HTR-8/SVneo (cell line): ENCODE results near the gene SLC35A1.
A peak's percentile ranks its signal among the peaks of the same experiment; 100 is the strongest.

Experiments
- DNase-seq: peaks from one replicate; pipeline ENCODE4 v3.0.0; 2011; ENCODE audit warnings: low spot score, mixed read lengths; ENCODE audit not compliant: insufficient read length
- FAIRE-seq: peaks from 2 replicates; lab custom pipeline; 2011; peaks lifted over from hg19 to GRCh38; lab: Jason Lieb, UNC

The SLC35A1 gene

DNA sequence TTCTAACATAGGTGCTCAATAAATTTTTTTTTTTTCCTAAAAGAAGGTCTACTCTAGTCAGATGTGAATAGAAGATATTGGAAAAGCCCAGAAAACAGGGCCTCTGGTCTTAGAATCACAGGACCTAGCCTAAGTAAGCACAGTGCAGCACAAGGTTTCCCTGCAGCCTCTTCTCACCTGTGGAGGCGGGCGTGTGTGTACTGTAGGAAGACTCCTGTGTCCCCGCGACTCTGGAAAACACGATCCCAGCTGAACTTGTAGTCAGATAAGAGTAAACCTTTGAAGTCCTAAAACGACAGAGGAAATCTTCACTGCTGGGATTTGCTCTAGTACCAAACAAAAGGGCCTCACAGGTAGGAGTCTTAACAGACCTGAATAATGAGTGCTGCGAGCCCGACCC is 45.7 kb downstream of the SLC35A1 start:
- DNase-seq (no peak), FAIRE-seq (no peak)

DNA sequence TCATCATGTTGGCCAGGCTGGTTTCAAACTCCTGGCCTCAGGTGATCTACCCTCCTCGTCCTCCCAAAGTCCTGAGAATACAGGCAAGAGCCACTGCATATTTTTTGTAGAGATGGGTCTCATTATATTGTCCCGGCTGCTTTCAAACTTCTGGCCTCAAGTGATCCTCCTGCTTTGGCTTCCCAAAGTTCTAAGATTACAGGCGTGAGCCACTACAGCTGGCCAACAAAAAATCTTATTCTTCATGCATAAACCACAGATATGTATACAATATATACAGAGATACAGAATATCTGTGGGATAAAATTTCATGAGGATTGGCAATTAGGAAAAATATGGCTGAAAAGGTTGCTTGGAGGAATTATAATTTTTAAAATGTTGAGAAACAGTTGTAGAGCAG is 49.9 kb downstream of the SLC35A1 start:
- DNase-seq: no peak
- no peak for FAIRE-seq

DNA sequence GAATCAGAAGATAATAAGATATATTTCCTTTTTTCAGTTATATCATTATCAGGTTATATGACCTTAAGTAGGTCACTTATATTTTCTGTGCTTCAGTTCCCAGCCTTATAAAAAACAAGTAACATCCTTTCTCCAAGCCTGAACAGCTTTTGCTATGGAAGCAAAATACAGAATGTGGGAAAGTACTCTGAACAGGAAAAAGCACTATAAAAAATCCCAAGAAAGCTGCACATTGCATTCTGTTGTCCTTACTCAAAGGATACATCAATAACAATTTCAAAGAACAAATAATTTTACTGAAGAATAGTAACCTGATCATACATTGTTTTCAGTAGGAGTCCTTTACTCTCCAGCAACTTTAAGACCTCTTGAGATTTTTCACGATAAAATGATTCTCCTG is 56.4 kb downstream of the SLC35A1 start:
- FAIRE-seq: no peak
- DNase-seq: no peak

DNA sequence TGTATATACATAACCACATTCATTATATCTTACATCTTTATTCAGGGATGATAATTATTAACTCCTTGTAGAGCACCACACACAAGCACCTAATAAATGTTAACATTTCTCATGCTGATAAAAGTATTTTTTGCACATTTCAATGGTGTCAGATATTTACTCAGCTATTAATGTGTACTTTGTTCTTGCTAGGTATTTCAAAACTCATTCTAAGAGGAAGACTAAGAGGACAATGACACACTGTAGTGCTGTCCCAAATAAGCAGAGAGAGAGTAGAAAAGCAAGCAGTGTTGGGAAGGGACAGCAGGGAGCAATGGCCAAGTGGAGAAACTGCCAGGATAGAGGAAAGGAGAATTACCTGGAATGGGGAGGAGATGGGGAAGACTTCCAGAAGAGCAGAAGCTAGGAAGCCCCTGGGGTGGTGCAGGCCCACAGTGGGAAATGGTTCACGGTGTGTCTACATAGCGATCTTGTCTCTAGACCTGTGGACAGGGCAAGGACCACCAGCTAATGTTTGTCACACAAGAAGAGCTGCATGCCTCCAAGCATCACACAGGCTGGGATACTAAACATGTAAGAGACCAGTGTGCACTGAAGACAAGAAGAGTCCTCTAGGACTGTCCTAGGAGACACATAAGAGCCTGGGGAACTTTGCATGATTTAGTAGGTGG is 61.7 kb downstream of the SLC35A1 start:
- DNase-seq (no peak), FAIRE-seq (no peak)

DNA sequence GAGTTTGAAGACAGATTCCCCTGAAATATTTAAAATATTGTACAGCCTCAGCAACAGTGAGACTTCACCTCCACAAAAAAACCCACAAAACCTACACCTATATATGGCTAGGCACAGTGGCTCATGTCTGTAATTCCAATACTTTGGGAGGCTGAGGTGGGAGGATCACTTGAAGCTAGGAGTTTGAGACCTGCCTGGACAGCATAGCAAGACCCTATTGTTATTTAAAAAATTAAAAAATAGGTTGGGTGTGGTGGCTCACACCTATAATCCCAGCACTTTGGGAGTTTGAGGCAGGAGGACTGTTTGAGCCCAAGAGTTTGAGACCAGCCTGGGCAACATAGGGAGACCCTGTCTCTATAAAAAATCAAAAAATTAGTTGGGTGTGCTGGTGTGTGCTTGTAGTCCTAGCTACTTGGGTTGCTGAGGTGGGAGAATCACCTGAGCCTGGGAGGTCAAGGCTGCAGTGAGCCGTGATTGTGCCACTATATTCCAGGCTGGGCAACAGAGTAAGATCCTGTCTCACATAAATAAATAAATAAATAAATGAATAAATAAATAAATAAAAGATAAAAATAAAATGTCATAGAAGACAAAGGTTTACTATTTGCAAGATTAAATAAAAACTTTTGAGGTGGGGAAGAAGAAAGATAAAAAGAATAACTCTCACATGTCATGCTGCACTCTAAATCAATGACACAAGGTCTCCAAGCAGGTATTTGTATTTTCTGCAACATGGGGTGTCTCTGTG is 65.9 kb downstream of the SLC35A1 start:
- FAIRE-seq: no peak
- no peak for DNase-seq

DNA sequence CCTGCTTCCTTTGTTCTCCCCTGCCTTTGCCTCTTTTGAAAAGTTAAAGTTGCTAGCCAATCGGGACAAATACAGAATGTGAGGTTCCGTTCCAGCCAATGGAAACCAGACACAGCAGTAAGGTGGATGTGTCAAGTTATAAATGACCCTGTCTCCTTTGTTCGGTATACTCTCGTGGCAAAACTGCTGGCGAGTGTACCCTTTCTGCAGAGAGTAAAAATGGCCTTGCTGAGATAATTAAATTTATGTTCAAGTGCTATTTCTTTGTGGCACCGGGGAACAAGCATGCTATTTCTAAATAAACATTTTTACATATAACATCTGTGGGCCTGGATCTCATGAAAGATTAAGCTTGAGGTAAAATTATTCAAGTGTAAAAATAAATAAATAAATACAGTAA is 66.8 kb downstream of the SLC35A1 start:
- no peak for FAIRE-seq
- no peak for DNase-seq

DNA sequence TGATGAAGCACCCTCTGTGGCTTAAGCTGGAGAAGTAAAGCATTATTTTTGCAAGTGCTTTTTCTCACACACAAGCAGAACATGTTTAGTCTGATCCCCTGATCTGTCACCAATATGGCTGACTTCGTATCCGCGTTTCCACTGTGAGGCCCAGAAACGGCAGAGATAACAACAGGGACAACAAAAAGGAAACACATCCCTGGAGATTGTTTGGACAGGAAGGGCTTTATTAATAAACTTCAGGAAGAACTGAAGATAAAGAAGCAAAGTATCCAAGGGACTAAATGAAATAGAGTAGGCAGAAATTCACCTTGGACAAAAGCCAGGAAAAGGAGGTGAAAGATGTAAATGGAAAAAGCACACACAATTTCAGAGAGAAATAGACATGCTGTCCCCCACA is 67.8 kb downstream of the SLC35A1 start:
- FAIRE-seq (no peak), DNase-seq (no peak)

DNA sequence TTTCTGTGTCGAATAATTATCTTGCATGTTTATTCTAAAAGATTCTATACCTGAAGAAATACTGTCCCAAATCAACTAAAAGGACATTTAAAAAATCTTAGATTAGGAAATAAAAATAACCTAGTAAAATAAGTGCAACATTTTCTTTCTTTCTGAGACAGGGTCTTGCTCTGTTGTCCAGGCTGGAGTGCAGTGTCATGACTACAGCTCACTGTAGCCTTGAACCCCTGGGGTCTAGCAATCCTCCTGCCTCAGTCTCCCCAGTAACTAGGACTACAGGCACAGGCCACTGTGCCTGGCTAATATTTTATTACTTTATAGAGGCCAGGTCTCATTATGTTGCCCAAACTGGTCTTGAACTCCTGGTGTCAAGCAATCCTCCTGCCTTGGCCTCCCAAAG is 68.3 kb downstream of the SLC35A1 start:
- FAIRE-seq: no peak
- no peak for DNase-seq

DNA sequence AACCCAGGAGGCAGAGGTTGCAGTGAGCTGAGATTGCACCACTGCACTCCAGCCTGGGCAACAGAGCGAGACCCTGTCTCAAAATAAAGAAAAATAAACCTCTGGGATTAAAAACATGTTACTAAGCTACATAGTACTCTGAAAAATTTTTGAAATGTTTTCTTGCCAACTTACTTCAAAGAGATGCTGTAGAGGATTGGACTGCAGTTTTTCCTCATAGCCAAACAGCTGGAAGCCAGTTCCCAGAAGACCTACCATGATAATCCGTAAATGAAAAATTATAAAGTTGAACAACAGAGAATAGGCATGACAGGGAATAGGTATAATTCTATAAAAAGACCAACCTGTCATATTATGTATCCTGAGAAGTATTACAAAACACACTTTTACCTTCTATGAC is 69.0 kb downstream of the SLC35A1 start:
- FAIRE-seq (no peak), DNase-seq (no peak)

DNA sequence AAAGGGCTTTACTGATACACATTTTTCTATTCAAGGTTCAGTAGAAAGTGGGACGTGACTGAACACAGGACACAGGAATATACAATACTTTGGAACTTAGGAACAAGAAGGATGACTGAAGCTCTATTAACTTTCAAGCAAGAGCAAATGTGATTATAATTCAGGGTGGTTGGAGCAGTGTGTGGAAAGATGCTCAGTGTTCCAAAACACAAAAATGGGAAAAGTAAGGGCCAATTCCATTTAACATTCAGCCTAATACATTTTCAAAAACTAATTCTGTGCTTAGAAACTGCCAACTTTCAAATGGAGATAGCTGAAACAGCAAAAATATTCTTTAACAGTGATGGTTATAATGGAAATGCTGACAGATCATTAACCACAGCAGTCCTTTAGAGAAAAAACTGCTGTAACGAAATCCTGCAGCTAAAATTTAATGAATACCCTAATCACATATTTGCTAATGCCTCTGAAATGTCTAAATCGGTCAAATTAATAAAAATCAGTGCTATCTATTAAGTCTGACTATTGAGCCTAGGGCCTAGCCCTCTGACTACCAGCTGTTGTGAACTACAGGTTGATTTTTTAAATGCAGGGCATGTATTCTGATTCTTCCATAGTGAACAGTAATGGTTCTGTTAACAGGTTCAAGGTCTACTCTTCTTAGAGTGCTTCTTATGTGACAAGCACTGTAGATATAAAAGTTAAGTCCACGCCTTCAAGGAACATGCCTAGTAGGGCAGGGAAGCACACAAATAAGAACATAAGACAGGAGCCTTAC is 71.1 kb downstream of the SLC35A1 start:
- no peak for DNase-seq

DNA sequence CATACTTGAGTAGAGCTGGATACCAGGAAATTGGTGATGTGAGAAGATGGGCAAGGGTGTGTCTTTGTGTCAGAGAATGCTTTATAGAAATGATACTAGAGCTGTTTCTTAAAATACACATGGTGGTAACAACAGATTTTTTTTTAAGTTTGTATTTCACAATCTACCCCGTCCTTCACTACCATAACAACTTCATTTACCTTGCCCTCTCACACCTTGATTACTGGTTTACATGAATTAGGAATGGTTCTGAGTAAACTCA is 71.6 kb downstream of the SLC35A1 start:
- no peak for FAIRE-seq
- DNase-seq: no peak

More for the DNA sequence above, 71.1 kb downstream of the SLC35A1 start:
- peak; percentile 44 for FAIRE-seq

DNA sequence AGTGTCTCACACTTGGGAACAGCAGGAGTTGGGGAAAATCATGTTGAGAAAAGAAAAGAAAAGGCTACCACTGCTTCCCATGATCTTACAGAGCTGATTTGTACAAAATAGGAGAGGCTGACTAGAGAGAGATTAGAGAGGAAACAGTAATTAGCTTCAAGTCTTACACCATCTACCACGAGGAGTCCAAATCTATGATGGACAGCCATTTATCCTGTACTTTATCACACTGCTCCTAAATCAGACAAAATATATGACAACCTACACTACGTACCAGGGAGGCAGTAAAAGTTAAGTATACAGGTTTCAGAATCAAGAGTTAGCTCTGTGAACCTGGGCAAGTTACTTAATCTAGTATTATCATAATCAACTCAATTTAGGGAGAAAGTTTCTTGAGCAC is 79.0 kb downstream of the SLC35A1 start:
- FAIRE-seq (no peak), DNase-seq (no peak)

DNA sequence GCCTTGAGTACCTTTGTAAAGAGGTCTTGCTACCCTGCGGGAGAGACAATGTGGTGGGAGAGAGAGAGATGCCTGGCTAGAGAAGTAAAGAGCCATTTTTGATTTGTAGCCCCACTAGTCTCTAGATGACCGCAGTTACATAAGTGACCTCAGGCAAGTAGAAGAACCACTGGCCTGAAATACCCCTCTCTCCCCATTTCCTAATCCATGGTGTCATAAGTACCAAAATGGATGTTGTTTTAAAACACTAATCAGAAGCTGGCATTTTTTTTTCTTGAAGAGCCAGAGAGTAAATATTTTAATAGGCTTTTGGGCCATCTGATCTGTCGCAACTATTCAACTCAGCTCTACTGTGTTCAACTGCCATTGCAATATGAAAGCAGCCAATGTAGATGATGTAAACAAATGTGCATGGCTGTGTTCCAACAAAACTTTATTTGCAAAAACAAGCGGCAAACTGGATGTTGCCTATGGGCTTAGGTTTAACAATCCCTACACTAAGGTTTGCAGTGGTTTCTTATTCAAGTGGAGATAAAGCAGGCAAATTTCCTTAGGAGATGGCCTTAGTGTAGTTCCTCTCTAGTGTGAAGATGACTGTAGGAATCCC is 80.5 kb downstream of the SLC35A1 start:
- no peak for FAIRE-seq

DNA sequence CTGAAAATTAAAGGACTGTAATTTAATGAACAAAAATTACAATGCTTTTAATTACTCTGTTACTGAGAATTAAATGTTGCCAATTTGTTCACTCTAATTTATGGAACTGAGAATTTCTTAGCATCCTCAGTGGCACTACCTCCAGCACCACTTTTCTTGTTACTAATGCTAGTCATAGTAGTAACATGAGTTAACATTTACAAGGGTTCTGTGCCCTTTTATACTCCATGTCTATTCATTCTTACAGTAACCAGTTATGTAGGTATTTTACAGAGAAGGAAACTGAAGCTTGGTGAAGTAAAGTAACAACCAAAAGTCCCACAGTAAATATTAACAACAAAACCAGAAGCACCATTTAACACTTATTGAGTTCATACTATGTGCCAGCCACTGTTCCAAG is 82.7 kb downstream of the SLC35A1 start:
- no peak for DNase-seq
- no peak for FAIRE-seq

More for the DNA sequence above, 80.5 kb downstream of the SLC35A1 start:
- DNase-seq: no peak

DNA sequence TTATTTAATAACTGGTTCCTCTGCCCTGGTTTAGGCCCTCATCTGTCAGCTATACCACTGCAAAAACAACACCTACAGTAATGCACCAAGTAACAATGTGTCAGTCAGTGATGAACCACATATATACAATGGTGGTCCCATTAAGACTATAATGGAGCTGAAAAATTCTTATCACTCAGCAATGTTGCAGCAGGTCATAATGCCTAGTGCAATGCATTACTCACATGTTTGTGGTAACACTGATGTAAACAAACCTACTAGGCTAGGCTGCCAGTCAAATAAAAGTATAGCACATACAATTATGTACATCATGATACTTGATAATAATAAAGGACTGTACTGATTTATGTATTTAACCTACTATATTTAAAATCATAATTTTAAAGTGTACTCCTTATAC is 85.7 kb downstream of the SLC35A1 start:
- no peak for DNase-seq
- no peak for FAIRE-seq

DNA sequence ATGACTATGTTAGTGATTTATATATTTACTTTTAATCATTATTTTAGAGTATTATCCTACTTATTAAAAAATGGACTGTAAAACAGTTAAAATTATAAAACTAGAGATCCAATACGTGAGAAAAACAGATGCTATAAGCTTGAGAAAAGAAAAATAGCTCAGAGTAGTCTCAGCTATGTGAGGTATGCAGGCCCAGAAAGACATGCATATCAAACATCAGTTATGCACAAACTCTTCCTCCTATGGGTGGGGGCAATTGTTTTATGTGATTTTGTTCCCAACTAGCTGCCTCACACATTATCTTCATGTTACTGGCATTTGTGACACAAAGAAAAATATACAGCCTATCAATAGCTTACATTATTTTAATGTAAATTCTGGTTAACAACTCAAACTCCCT is 88.2 kb downstream of the SLC35A1 start:
- FAIRE-seq: no peak
- no peak for DNase-seq
